NCI-H146 (cell line): ENCODE results near the gene TRIM24.

Source experiments
- DNase-seq: peaks from one replicate; lab custom pipeline; 2025; lab: John Stamatoyannopoulos, UW

Gene TRIM24

DNA sequence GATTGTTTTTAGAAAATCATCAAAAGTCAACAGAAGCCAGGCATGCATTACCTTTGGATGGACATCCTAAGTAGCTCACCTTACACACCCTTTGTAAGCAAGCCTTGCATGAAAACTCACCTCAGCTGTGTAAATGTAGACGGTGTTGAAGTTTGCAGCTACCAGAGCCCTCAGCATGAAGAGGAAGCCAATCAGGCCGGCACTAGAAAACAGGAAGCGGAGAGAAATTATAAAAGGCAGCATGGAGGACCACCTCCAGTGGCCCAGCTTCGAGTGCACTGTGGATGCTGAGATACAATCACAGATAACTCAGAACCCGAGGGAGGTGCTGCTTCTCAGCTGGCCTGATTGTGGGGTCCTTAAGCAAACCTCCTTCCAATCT is 165.8 kb downstream of the TRIM24 start:
- DNase-seq: peak; percentile 84

DNA sequence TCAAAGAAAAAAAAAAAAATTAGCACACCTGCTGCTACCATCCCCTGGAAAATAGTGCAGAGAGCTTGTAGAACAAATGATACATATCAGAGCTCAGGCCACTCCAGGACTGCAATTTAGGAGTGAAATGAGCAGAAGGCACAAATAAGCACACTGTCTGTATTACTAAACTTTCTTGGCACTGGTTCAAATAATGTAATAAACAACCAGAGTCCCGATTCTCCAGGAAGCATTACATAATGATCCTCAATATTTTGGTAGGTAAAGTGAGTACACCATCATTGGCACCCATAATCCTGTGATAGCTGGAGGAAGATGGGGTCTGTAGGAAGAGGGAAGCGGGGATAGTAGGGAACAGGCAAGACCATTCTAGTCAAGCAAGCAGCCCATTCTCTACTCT is 166.8 kb downstream of the TRIM24 start:
- no peak for DNase-seq

DNA sequence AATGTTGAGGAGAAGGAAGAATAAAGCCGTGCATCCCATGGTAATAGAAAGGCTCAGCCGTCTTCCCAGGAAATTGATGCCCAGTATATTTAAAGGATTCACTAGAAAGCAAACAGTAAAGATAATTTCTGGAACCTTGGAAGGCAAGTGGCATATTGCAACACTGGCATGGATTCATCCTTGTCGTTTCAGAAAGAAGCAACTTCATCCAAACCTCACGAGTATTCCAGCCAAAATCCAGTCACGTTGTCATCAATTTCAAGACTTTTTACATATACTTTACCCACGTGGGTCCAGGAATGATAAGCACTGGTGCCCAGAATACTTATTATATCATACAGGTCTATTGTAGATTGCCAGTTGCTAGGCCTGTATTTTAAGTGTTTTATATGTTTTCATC is 167.3 kb downstream of the TRIM24 start:
- DNase-seq: no peak

DNA sequence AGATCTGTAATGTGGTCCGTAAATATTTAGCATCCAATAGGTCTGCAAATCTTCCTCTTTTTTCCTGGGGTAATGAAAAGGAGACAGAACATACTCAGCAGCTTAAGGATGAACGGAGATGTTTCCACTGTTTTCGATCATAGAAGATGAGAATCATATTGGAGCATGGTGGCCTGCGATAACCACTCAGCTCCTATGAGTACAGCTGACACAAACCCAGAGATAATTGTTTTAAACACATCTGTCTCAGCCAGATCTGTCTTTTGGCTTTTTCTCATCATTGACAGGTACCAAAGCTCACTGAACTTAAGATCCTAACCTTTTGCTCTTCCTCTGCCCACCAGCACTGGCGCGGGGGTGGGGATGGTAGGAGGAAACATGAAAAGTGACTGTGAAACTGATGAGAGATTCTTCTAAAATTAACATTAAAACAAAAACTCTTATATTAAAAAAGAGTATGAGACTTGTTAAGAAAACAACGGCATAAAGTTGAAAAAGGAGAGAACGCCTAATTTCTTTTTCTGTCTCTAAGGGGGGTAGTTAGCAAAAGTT is 170.1 kb downstream of the TRIM24 start:
- DNase-seq: no peak

DNA sequence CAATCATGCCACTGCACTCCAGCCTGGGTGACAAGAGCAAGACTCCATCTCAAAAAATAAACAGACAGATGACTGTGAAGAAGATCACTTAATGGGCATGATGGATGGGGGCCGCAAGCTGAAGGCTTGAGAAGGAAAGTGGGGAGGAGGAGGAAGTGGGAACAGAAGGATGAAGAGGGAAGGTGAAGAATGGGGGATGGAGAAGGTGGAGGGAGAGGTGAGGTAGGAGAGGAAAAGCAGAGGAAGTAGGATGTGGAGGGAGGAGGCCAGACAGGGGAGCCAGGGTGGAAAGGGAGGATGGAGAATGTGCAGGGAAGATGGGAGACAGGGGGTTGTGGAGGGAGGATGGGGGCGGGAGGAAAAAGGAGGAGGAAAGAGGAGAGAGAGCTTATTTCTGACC is 172.3 kb downstream of the TRIM24 start:
- no peak for DNase-seq

DNA sequence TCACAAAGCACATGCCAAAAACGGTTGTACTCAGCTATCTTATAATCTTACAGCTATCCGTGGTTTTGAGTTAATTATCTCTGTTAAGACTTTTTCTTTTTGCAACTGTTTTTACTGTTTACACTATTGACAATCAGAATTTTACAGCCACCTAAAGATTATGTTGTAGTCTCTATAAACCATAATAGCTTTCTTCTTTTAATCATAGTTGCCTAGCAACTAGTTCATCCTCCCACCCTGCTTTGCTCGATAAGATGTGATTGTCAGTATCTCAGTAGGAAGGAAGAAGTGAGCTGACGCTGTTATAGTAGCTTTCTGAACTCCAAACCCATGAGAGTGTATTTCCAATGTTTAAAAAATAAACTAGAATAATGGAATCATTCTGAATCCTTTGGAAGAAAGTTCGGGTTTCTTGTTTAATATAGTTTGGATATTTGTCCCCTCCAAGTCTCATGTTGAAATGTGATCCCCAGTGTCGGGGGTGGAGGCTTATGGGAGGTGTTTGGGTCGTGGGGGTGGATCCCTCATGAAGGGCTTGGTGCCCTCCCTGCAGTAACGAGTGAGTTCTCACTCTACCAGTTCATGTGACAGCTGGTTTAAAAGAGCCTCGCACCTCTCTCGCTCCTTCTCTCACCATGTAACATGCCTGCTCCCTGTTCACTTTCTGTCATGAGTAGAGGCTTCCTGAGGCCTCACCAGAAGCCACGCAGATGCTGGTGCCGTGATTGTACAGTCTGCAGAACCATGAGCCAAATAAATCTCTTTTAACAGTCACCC is 173.0 kb downstream of the TRIM24 start:
- DNase-seq: no peak
